WTC11 (cell line): ENCODE results near the gene SMDT1. TPM values are rescaled to one million over a fixed set of nuclear protein-coding genes. Genes with fewer than 3 reads are reported as not detected.
A peak's percentile ranks its signal among the peaks of the same experiment; 100 is the strongest.
"Not testable (repeated sequence)": the region's sequence is repeated elsewhere in the genome, so short reads cannot be mapped to it uniquely, and the experiment has no call there.

Experiments used
- ATAC-seq: fragments of 200-7000 bp; cut with Tn5 transposase; 2 replicates; pipeline ENCODE4 v1.10.0; 2021; ENCODE audit warnings: mild to moderate bottlenecking, moderate library complexity
- CTCF ChIA-PET: fragments of 300-600 bp; sonication (Branson Sonifier 250); formaldehyde crosslinking; loops from one replicate; lab custom pipeline; 2021; ENCODE audit warnings: antibody characterized with exemption; lab: Charles Lee
- POLR2A ChIA-PET: fragments of 350-600 bp; sonication (Branson Sonifier 250); formaldehyde crosslinking; loops from one replicate; lab custom pipeline; 2021; ENCODE audit warnings: antibody characterized with exemption; lab: Charles Lee
- DNase-seq: peaks from one replicate; pipeline ENCODE4 v3.0.0; 2021; ENCODE audit warnings: low spot score
- H3K27ac Mint-ChIP-seq: 2 replicates; pipeline ENCODE4 v1.8.0; 2021; ENCODE audit warnings: mixed read lengths
- H3K27me3 Mint-ChIP-seq: 2 replicates; pipeline ENCODE4 v1.8.0; 2021; ENCODE audit warnings: low read depth, mild to moderate bottlenecking, moderate library complexity, mixed read lengths
- H3K36me3 Mint-ChIP-seq: 2 replicates; pipeline ENCODE4 v1.8.0; 2021; ENCODE audit warnings: mixed read lengths
- H3K4me1 Mint-ChIP-seq: 2 replicates; pipeline ENCODE4 v1.8.0; 2022; ENCODE audit warnings: mixed read lengths
- H3K4me3 Mint-ChIP-seq: 2 replicates; pipeline ENCODE4 v1.8.0; 2021; ENCODE audit warnings: mild to moderate bottlenecking, moderate library complexity, mixed read lengths
- H3K9me3 Mint-ChIP-seq: 2 replicates; pipeline ENCODE4 v1.8.0; 2021; ENCODE audit warnings: mixed read lengths
- ATF1 ChIP-seq: sonication (generic); formaldehyde crosslinking; IDR thresholded peaks from 2 replicates; pipeline ENCODE4 v1.8.1; 2023; ENCODE audit warnings: mild to moderate bottlenecking, moderate library complexity, missing genetic modification reagents
- CBFB ChIP-seq: sonication (generic); formaldehyde crosslinking; IDR thresholded peaks from 2 replicates; pipeline ENCODE4 v1.8.1; 2022; ENCODE audit warnings: mild to moderate bottlenecking, low read depth, missing genetic modification reagents
- CREM ChIP-seq: sonication (generic); formaldehyde crosslinking; IDR thresholded peaks from 2 replicates; pipeline ENCODE4 v1.8.1; 2022; ENCODE audit warnings: mild to moderate bottlenecking, missing genetic modification reagents, moderate library complexity
- E2F1 ChIP-seq: sonication (generic); formaldehyde crosslinking; IDR thresholded peaks from 2 replicates; pipeline ENCODE4 v1.8.0; 2022; ENCODE audit warnings: mild to moderate bottlenecking, missing genetic modification reagents
- ELF4 ChIP-seq: sonication (generic); formaldehyde crosslinking; IDR thresholded peaks from 2 replicates; pipeline ENCODE4 v1.8.1; 2022; ENCODE audit warnings: low read depth, mild to moderate bottlenecking, moderate library complexity, missing genetic modification reagents
- EMX1 ChIP-seq: fragments of 250-450 bp; sonication (Bioruptor Pico); IDR thresholded peaks from 2 replicates; pipeline ENCODE4 v1.8.0; 2021; ENCODE audit warnings: mild to moderate bottlenecking
- ESRRA ChIP-seq: sonication (generic); formaldehyde crosslinking; IDR thresholded peaks from 2 replicates; pipeline ENCODE4 v1.8.1; 2022; ENCODE audit warnings: mild to moderate bottlenecking, missing genetic modification reagents, borderline replicate concordance
- FOXP1 ChIP-seq: sonication (generic); formaldehyde crosslinking; IDR thresholded peaks from 2 replicates; pipeline ENCODE4 v1.8.0; 2022; ENCODE audit warnings: missing genetic modification reagents, mild to moderate bottlenecking, moderate library complexity, borderline replicate concordance
- HMGA2 ChIP-seq: fragments of 250-450 bp; sonication (Bioruptor Pico); IDR thresholded peaks from 2 replicates; pipeline ENCODE4 v1.4.0; 2021; ENCODE audit warnings: mild to moderate bottlenecking, moderate library complexity
- KAT7 ChIP-seq: sonication (generic); formaldehyde crosslinking; IDR thresholded peaks from 2 replicates; pipeline ENCODE4 v1.8.1; 2023; ENCODE audit warnings: missing genetic modification reagents, mild to moderate bottlenecking, borderline replicate concordance
- NFYB ChIP-seq: sonication (generic); formaldehyde crosslinking; conservative IDR thresholded peaks from 2 replicates; pipeline ENCODE4 v1.8.0; 2022; ENCODE audit warnings: low read depth, missing genetic modification reagents
- PRRX2 ChIP-seq: fragments of 250-450 bp; sonication (Bioruptor Pico); IDR thresholded peaks from 2 replicates; pipeline ENCODE4 v1.8.0; 2021; ENCODE audit warnings: mild to moderate bottlenecking
- SOX15 ChIP-seq: fragments of 250-450 bp; sonication (Bioruptor Pico); IDR thresholded peaks from 2 replicates; pipeline ENCODE4 v1.9.0; 2021; ENCODE audit warnings: mild to moderate bottlenecking
- ZNF219 ChIP-seq: sonication (generic); formaldehyde crosslinking; IDR thresholded peaks from 2 replicates; pipeline ENCODE4 v1.8.0; 2023; ENCODE audit warnings: missing genetic modification reagents, mild to moderate bottlenecking, borderline replicate concordance
- ZNF263 ChIP-seq: sonication (generic); formaldehyde crosslinking; IDR thresholded peaks from 2 replicates; pipeline ENCODE4 v1.8.1; 2022; ENCODE audit warnings: low read depth, mild to moderate bottlenecking, moderate library complexity, missing genetic modification reagents
- total RNA-seq: library from RNA; stranded (reverse); gene quantifications from 3 replicates; pipeline ENCODE4 v1.2.3, GENCODE V29; 2021
- TF ChIP-seq, protein P1 (sequence below): sonication (generic); formaldehyde crosslinking; IDR thresholded peaks from 2 replicates; pipeline ENCODE4 v1.8.1; 2022; ENCODE audit warnings: mild to moderate bottlenecking, moderate library complexity, missing genetic modification reagents
- TF ChIP-seq, protein P2 (sequence below): sonication (generic); formaldehyde crosslinking; IDR thresholded peaks from 2 replicates; pipeline ENCODE4 v1.8.1; 2023; ENCODE audit warnings: mild to moderate bottlenecking, missing genetic modification reagents
- TF ChIP-seq, protein P3 (sequence below): sonication (generic); formaldehyde crosslinking; IDR thresholded peaks from 2 replicates; pipeline ENCODE4 v1.8.0; 2022; ENCODE audit warnings: missing genetic modification reagents
- TF ChIP-seq, protein P4 (sequence below): sonication (generic); formaldehyde crosslinking; IDR thresholded peaks from 2 replicates; pipeline ENCODE4 v1.8.1; 2022; ENCODE audit warnings: mild to moderate bottlenecking, missing genetic modification reagents, moderate library complexity, borderline replicate concordance
- TF ChIP-seq, protein P5 (sequence below): sonication (generic); formaldehyde crosslinking; IDR thresholded peaks from 2 replicates; pipeline ENCODE4 v1.8.1; 2023; ENCODE audit warnings: mild to moderate bottlenecking, moderate library complexity, missing genetic modification reagents

The SMDT1 gene
- total RNA-seq, 1 experiment from 2014 or later = 39.9 TPM

- TF ChIP-seq, protein P1, sequence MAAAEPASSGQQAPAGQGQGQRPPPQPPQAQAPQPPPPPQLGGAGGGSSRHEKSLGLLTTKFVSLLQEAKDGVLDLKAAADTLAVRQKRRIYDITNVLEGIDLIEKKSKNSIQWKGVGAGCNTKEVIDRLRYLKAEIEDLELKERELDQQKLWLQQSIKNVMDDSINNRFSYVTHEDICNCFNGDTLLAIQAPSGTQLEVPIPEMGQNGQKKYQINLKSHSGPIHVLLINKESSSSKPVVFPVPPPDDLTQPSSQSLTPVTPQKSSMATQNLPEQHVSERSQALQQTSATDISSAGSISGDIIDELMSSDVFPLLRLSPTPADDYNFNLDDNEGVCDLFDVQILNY (CRISPR knock-in tag) = no peak
- TF ChIP-seq PRRX2 (CRISPR knock-in tag) = no peak
- no peak for TF ChIP-seq ZNF219
Observed at GRCh38 chr22:42101199-42101598, 21.7 kb downstream of the SMDT1 start (continued).

DNA sequence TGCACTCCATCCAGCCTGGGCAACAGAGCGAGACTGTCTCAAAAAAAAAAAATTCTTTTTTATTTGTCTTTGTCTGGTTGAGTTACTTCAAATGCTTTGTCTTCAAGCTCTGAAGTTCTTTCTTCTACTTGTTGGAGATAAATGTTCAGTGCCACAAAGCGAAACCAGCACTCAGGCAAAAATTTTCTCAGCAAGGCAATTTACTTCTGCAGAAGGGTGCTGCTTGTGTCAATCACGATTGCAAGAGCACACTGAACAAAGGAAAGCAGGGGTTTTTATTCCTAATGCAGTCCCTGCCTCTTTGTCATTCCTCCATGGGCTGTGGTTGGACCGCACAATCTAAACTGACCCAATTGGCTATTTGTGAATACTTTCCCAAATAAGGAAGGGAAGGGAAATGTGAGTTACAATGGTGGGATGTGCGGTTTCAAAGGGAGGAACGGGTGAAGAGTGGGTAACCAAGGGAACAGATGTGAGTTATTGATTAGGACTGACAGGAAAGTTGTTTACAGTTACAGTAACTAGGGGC is 24.9 kb downstream of the SMDT1 start:
- H3K27ac Mint-ChIP-seq, H3K4me1 Mint-ChIP-seq, H3K4me3 Mint-ChIP-seq, ATAC-seq, POLR2A ChIA-PET, DNase-seq: not testable (repeated sequence)
- CTCF ChIA-PET = interaction anchor here (1.3 kb wide), 1 partner anchor 13 kb away, joined by 3 read pairs; no protein-coding TSS in a partner anchor
- peaks cover 30% of the 10 kb centered on the region for H3K27me3 Mint-ChIP-seq
- peaks cover 35% of the 10 kb centered on the region for H3K9me3 Mint-ChIP-seq
- H3K36me3 Mint-ChIP-seq = peaks cover 29% of the 10 kb centered on the region

- ATAC-seq (peak; percentile 57; the same call in 1 of the 2 replicates), DNase-seq (no peak)
- Mint-ChIP-seq H3K4me3 (no peak overlapping the region), H3K36me3 (peaks cover 10% of the 10 kb centered on the region), H3K27me3 (peaks cover 25% of the 10 kb centered on the region), H3K9me3 (peaks cover 15% of the 10 kb centered on the region), H3K4me1 (peaks cover 7% of the 10 kb centered on the region), H3K27ac (no peak overlapping the region)
- ChIA-PET POLR2A (no interaction called here), CTCF (interaction anchor here (6.2 kb wide), 1 partner anchor 19 kb away, joined by 87 read pairs; the partner anchor contains the start of gene NDUFA6)
- TF ChIP-seq CREM (CRISPR knock-in tag) (no peak), KAT7 (CRISPR knock-in tag) (no peak), ZNF263 (CRISPR knock-in tag) (no peak), EMX1 (CRISPR knock-in tag) (no peak), FOXP1 (CRISPR knock-in tag) (no peak), SOX15 (CRISPR knock-in tag) (no peak), CBFB (CRISPR knock-in tag) (no peak), ELF4 (CRISPR knock-in tag) (no peak), ESRRA (CRISPR knock-in tag) (no peak)
- TF ChIP-seq, protein P2, sequence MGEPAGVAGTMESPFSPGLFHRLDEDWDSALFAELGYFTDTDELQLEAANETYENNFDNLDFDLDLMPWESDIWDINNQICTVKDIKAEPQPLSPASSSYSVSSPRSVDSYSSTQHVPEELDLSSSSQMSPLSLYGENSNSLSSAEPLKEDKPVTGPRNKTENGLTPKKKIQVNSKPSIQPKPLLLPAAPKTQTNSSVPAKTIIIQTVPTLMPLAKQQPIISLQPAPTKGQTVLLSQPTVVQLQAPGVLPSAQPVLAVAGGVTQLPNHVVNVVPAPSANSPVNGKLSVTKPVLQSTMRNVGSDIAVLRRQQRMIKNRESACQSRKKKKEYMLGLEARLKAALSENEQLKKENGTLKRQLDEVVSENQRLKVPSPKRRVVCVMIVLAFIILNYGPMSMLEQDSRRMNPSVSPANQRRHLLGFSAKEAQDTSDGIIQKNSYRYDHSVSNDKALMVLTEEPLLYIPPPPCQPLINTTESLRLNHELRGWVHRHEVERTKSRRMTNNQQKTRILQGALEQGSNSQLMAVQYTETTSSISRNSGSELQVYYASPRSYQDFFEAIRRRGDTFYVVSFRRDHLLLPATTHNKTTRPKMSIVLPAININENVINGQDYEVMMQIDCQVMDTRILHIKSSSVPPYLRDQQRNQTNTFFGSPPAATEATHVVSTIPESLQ (CRISPR knock-in tag) = no peak
- TF ChIP-seq, protein P3, sequence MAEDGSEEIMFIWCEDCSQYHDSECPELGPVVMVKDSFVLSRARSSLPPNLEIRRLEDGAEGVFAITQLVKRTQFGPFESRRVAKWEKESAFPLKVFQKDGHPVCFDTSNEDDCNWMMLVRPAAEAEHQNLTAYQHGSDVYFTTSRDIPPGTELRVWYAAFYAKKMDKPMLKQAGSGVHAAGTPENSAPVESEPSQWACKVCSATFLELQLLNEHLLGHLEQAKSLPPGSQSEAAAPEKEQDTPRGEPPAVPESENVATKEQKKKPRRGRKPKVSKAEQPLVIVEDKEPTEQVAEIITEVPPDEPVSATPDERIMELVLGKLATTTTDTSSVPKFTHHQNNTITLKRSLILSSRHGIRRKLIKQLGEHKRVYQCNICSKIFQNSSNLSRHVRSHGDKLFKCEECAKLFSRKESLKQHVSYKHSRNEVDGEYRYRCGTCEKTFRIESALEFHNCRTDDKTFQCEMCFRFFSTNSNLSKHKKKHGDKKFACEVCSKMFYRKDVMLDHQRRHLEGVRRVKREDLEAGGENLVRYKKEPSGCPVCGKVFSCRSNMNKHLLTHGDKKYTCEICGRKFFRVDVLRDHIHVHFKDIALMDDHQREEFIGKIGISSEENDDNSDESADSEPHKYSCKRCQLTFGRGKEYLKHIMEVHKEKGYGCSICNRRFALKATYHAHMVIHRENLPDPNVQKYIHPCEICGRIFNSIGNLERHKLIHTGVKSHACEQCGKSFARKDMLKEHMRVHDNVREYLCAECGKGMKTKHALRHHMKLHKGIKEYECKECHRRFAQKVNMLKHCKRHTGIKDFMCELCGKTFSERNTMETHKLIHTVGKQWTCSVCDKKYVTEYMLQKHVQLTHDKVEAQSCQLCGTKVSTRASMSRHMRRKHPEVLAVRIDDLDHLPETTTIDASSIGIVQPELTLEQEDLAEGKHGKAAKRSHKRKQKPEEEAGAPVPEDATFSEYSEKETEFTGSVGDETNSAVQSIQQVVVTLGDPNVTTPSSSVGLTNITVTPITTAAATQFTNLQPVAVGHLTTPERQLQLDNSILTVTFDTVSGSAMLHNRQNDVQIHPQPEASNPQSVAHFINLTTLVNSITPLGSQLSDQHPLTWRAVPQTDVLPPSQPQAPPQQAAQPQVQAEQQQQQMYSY (CRISPR knock-in tag) = no peak
Observed at GRCh38 chr22:42108848-42109247, 29.3 kb downstream of the SMDT1 start.

DNA sequence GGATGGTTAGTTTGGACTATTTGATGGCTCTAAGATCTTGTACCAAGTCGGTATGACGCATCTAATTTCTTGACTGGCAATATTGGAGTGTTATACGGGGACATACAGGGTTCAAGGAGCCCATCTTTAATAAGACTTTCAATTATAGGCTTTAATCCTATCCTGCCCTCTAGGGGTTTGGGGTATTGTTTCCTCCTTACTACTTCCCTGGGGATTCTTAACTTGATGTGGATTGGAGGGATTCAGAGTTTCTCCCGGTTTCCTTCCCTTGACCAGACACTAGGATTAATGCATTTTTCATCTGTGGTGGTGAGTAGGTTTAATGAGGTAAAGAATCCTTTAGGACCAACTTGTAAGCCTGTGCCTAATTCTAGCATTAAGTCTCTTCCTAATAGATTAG is 32.3 kb downstream of the SMDT1 start:
- ChIA-PET POLR2A (no interaction called here), CTCF (interaction anchor here (1.4 to 6.2 kb wide), 11 partner anchors 22 to 332 kb away, joined by 3 to 87 read pairs (median 8); partner anchors contain the start of genes CENPM, NAGA, NDUFA6 and SEPTIN3)
- H3K9me3 Mint-ChIP-seq = peaks cover 13% of the 10 kb centered on the region
- H3K4me3 Mint-ChIP-seq = no peak overlapping the region
- H3K27ac Mint-ChIP-seq = no peak overlapping the region; the same call in 1 of the 2 replicates
- H3K27me3 Mint-ChIP-seq = peaks cover 33% of the 10 kb centered on the region
- peaks cover 7% of the 10 kb centered on the region for H3K36me3 Mint-ChIP-seq
- DNase-seq (no peak), ATAC-seq (peak; percentile 49; the same call in 1 of the 2 replicates)
- H3K4me1 Mint-ChIP-seq = peaks cover 7% of the 10 kb centered on the region
- TF ChIP-seq, protein P4, sequence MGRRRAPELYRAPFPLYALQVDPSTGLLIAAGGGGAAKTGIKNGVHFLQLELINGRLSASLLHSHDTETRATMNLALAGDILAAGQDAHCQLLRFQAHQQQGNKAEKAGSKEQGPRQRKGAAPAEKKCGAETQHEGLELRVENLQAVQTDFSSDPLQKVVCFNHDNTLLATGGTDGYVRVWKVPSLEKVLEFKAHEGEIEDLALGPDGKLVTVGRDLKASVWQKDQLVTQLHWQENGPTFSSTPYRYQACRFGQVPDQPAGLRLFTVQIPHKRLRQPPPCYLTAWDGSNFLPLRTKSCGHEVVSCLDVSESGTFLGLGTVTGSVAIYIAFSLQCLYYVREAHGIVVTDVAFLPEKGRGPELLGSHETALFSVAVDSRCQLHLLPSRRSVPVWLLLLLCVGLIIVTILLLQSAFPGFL (CRISPR knock-in tag) = no peak
- TF ChIP-seq, protein P5, sequence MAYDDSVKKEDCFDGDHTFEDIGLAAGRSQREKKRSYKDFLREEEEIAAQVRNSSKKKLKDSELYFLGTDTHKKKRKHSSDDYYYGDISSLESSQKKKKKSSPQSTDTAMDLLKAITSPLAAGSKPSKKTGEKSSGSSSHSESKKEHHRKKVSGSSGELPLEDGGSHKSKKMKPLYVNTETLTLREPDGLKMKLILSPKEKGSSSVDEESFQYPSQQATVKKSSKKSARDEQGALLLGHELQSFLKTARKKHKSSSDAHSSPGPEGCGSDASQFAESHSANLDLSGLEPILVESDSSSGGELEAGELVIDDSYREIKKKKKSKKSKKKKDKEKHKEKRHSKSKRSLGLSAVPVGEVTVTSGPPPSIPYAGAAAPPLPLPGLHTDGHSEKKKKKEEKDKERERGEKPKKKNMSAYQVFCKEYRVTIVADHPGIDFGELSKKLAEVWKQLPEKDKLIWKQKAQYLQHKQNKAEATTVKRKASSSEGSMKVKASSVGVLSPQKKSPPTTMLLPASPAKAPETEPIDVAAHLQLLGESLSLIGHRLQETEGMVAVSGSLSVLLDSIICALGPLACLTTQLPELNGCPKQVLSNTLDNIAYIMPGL = no peak
- TF ChIP-seq E2F1 (CRISPR knock-in tag) = no peak
- no peak for TF ChIP-seq HMGA2
- no peak for TF ChIP-seq NFYB
- TF ChIP-seq ATF1 = no peak
